K562 (cell line): ENCODE data around the gene GNB2. TPM values are rescaled to one million over a fixed set of nuclear protein-coding genes. Genes with fewer than 3 reads are reported as not detected.

Experiments
- ATF3 ChIP-seq, 2 experiments: fragments of 450-650 bp in 1 of 2; sonication (generic) in 1 of 2; formaldehyde crosslinking in 1 of 2; IDR thresholded peaks in 1 of 2; conservative IDR thresholded peaks in 1 of 2; 2 replicates each; pipeline versions ENCODE4 v1.6.1 to v1.8.1; 2016 to 2023; ENCODE audit warnings: mild to moderate bottlenecking in 2 of 2, moderate library complexity in 2 of 2, inconsistent platforms in 1 of 2, missing genetic modification reagents in 1 of 2
- E2F1 ChIP-seq: sonication (generic); formaldehyde crosslinking; IDR thresholded peaks from 2 replicates; pipeline ENCODE4 v1.8.1; 2023; ENCODE audit warnings: mild to moderate bottlenecking, missing genetic modification reagents, moderate library complexity
- GTF2E2 ChIP-seq: fragments of 200-800 bp; sonication (Bioruptor generic); IDR thresholded peaks from 2 replicates; pipeline ENCODE4 v1.6.1; 2016; ENCODE audit warnings: missing genetic modification characterization, missing compliant biosample characterization
- HDGF ChIP-seq: fragments of 450-650 bp; IDR thresholded peaks from 2 replicates; pipeline ENCODE4 v1.6.1; 2016
- PHB ChIP-seq: fragments of 250-450 bp; sonication (Bioruptor Pico); IDR thresholded peaks from 2 replicates; pipeline ENCODE4 v1.5.0; 2021
- PPARD ChIP-seq: fragments of 250-450 bp; sonication (Bioruptor Pico); IDR thresholded peaks from 2 replicates; pipeline ENCODE4 v1.8.0; 2022; ENCODE audit warnings: inconsistent platforms, mild to moderate bottlenecking, moderate library complexity
- RCOR1 ChIP-seq, 2 experiments: IDR thresholded peaks; 2 replicates each; pipeline ENCODE4 v1.6.1; 2012; ENCODE audit warnings: low read depth in 2 of 2, low read length in 2 of 2, borderline replicate concordance in 1 of 2, improper control_type of control experiment in 1 of 2
- SMARCA4 ChIP-seq: fragments of 450-650 bp; IDR thresholded peaks from 2 replicates; pipeline ENCODE4 v1.6.1; 2016
- SOX6 ChIP-seq: fragments of 450-650 bp; IDR thresholded peaks from 2 replicates; pipeline ENCODE4 v1.6.1; 2014; ENCODE audit warnings: mild to moderate bottlenecking
- SP1 ChIP-seq: sonication (generic); formaldehyde crosslinking; IDR thresholded peaks from 2 replicates; pipeline ENCODE4 v1.8.1; 2022; ENCODE audit warnings: mild to moderate bottlenecking, missing genetic modification reagents
- THAP12 ChIP-seq: fragments of 250-450 bp; sonication (Bioruptor Pico); IDR thresholded peaks from 2 replicates; pipeline ENCODE4 v1.9.0; 2021; ENCODE audit warnings: mild to moderate bottlenecking, inconsistent platforms
- ZNF224 ChIP-seq: sonication (generic); formaldehyde crosslinking; IDR thresholded peaks from 2 replicates; pipeline ENCODE4 v1.8.0; 2022; ENCODE audit warnings: mild to moderate bottlenecking, missing genetic modification reagents
- ZNF263 ChIP-seq: sonication (generic); formaldehyde crosslinking; IDR thresholded peaks from 2 replicates; pipeline ENCODE4 v1.8.0; 2022; ENCODE audit warnings: mild to moderate bottlenecking, missing genetic modification reagents, borderline replicate concordance
- ZNF511 ChIP-seq: sonication (generic); formaldehyde crosslinking; IDR thresholded peaks from 2 replicates; pipeline ENCODE4 v1.8.0; 2022; ENCODE audit warnings: mild to moderate bottlenecking, missing genetic modification reagents
- polyA plus RNA-seq, 8 experiments: library from polyadenylated mRNA; depleted of rRNA in 4 of 8; stranded (reverse) in 5 of 8; unstranded in 3 of 8; fragments of >200 nt; fragmentation: Nextera tagmentation in 2 of 8; fragmentation: Illumina TruSeq in 1 of 8; extraction: Ambion mirVana in 2 of 8; extraction: Trizol in 1 of 8; gene quantifications; 2 replicates each; pipeline versions ENCODE4 v1.2.1 to v1.2.3, GENCODE V29; 2011 to 2014; ENCODE audit warnings: inconsistent platforms in 1 of 8, missing spikeins in 1 of 8
- total RNA-seq, 7 experiments: library from RNA; depleted of rRNA in 6 of 7; stranded (reverse); fragments of >200 nt in 6 of 7; fragmentation: Illumina TruSeq in 2 of 7; extraction: Trizol in 2 of 7; gene quantifications; 2 replicates each; pipeline versions ENCODE4 v1.2.1 to v1.2.3, GENCODE V29; 2011 to 2021; ENCODE audit warnings: low replicate concordance in 1 of 7
- TF ChIP-seq, protein P1 (sequence below), 2 experiments: fragments of 150-350 bp in 1 of 2; IDR thresholded peaks; 2 replicates each; pipeline ENCODE4 v1.6.1; 2012 to 2016; ENCODE audit warnings: low read depth in 2 of 2, low read length in 2 of 2, mild to moderate bottlenecking in 1 of 2, moderate library complexity in 1 of 2
- TF ChIP-seq, protein P2 (sequence below): fragments of 450-650 bp; formaldehyde crosslinking; IDR thresholded peaks from 2 replicates; pipeline ENCODE4 v1.4.0; 2020; ENCODE audit warnings: mild to moderate bottlenecking, moderate library complexity

Gene GNB2
- total and polyA plus RNA-seq, 9 of the 15 experiments (the other 6 are each of a cell fraction or from before 2014, with no cell fraction given): 0.65 to 320 (median 104) TPM

DNA sequence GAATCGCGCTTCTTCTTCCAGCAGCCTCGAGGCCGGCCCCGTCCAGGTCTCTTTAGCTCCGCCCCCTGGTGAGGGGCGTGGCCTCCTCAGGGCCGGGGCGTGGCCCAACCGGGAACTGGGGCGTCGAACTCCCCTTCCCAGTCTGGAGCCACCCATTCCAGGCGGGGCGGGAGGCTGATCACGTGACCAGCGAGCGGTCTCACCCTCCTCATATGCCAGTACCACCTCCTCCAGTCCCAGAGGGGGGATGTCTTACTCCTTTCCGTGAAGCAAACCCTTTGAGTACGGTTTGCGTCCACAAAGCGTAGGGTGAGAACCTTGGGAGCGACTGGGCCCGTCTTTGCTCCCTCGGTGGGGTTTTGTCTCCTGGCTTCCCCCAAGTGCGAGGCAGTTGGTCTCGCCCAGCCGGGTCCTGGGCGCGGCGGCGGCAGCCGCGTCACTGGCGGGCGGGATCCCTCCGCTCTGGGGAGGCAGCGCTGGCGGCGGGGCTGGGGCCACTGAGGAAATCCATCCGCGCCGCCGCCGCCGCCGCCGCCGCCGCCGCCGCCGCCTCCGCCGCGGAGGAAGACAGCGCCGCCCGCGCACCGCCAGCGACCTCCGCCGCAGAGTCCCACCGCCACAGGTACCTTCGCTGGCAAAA is at the start of gene GNB2 (continued):
- TF ChIP-seq, protein P1, sequence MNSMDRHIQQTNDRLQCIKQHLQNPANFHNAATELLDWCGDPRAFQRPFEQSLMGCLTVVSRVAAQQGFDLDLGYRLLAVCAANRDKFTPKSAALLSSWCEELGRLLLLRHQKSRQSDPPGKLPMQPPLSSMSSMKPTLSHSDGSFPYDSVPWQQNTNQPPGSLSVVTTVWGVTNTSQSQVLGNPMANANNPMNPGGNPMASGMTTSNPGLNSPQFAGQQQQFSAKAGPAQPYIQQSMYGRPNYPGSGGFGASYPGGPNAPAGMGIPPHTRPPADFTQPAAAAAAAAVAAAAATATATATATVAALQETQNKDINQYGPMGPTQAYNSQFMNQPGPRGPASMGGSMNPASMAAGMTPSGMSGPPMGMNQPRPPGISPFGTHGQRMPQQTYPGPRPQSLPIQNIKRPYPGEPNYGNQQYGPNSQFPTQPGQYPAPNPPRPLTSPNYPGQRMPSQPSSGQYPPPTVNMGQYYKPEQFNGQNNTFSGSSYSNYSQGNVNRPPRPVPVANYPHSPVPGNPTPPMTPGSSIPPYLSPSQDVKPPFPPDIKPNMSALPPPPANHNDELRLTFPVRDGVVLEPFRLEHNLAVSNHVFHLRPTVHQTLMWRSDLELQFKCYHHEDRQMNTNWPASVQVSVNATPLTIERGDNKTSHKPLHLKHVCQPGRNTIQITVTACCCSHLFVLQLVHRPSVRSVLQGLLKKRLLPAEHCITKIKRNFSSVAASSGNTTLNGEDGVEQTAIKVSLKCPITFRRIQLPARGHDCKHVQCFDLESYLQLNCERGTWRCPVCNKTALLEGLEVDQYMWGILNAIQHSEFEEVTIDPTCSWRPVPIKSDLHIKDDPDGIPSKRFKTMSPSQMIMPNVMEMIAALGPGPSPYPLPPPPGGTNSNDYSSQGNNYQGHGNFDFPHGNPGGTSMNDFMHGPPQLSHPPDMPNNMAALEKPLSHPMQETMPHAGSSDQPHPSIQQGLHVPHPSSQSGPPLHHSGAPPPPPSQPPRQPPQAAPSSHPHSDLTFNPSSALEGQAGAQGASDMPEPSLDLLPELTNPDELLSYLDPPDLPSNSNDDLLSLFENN (IDR thresholded peaks at IDR 0.05; ENCODE audit: low read depth in 2 of 2, low read length in 2 of 2): 0 out of 4 replicates have a peak, but pooled peaks of 1 of the 2 experiments have one; percentile 64
- TF ChIP-seq, protein P2, sequence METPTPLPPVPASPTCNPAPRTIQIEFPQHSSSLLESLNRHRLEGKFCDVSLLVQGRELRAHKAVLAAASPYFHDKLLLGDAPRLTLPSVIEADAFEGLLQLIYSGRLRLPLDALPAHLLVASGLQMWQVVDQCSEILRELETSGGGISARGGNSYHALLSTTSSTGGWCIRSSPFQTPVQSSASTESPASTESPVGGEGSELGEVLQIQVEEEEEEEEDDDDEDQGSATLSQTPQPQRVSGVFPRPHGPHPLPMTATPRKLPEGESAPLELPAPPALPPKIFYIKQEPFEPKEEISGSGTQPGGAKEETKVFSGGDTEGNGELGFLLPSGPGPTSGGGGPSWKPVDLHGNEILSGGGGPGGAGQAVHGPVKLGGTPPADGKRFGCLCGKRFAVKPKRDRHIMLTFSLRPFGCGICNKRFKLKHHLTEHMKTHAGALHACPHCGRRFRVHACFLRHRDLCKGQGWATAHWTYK (CRISPR knock-in tag): peak; percentile 55; the same call in 1 of the 2 replicates
- TF ChIP-seq GTF2E2 (tag): no peak
- TF ChIP-seq HDGF: no peak
- peak; percentile 82 for TF ChIP-seq ATF3 (IDR thresholded peaks at IDR 0.05)
- peak; percentile 52; the same call in 1 of the 2 replicates for TF ChIP-seq ATF3 (CRISPR knock-in tag; conservative IDR thresholded peaks at IDR 0.05)
- TF ChIP-seq PPARD (CRISPR knock-in tag): no peak
- peak; percentile 81; the same call in 1 of the 2 replicates for TF ChIP-seq ZNF263 (CRISPR knock-in tag)
- peak; percentile 97 for TF ChIP-seq SP1 (CRISPR knock-in tag)
- peak; percentile 83 for TF ChIP-seq E2F1 (CRISPR knock-in tag)
- TF ChIP-seq PHB (CRISPR knock-in tag): no peak; the same call in 1 of the 2 replicates
- peak in 1 of 2 experiments; percentile 66; a peak in 2 of 4 replicates for TF ChIP-seq RCOR1 (IDR thresholded peaks at IDR 0.05; ENCODE audit: borderline replicate concordance in 1 of 2, low read depth in 2 of 2, low read length in 2 of 2)
- TF ChIP-seq THAP12 (CRISPR knock-in tag): peak; percentile 83
- TF ChIP-seq ZNF224 (CRISPR knock-in tag): no peak
- no peak for TF ChIP-seq SMARCA4
- TF ChIP-seq ZNF511: no peak
- TF ChIP-seq SOX6: peak; percentile 68
